GM12873 (cell line): ENCODE results near the gene TIMM13.

Source experiments
- TF ChIP-seq, protein P1 (sequence below): IDR thresholded peaks from 2 replicates; pipeline ENCODE4 v1.5.1; 2012; ENCODE audit warnings: low read depth, mild to moderate bottlenecking, moderate library complexity, low read length, control low read depth; ENCODE audit not compliant: insufficient read depth; ENCODE audit errors: missing control alignments

The TIMM13 gene

DNA sequence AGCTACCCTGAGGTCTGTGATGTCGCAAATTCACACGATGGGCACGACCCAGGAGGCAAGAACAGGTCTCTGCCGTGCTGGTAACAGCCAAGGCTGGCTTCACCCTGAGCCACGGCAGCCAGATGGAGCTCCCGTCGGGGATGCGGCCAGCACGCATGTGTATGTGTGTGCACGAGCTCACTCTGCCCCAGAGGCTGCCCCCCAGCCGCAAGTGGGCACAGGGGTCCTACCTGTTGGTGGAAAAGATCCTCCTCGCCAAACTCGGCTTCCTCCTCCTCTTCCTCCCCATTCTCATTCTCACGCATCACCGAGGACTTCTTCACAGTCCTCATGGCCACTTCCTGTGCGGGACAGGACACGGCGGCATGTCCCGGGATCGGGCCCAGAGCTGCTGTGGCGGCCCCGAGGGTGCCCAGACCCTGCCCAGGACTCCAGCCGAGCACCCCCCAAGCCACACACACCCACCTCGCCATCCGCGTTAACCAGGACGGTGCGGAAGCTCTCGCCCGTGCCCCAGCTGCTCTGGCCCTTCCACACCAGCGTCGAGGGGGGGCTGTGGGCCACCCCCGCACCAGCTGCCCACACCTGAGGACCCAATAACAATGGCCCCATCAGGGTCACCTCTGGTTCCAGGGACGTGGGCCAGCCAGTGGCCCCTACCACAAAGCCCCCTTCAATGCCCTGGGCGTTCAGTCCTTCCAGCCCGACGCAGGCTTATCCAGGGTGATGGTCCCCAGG is 4.1 kb upstream of the TIMM13 start:
- TF ChIP-seq, protein P1, sequence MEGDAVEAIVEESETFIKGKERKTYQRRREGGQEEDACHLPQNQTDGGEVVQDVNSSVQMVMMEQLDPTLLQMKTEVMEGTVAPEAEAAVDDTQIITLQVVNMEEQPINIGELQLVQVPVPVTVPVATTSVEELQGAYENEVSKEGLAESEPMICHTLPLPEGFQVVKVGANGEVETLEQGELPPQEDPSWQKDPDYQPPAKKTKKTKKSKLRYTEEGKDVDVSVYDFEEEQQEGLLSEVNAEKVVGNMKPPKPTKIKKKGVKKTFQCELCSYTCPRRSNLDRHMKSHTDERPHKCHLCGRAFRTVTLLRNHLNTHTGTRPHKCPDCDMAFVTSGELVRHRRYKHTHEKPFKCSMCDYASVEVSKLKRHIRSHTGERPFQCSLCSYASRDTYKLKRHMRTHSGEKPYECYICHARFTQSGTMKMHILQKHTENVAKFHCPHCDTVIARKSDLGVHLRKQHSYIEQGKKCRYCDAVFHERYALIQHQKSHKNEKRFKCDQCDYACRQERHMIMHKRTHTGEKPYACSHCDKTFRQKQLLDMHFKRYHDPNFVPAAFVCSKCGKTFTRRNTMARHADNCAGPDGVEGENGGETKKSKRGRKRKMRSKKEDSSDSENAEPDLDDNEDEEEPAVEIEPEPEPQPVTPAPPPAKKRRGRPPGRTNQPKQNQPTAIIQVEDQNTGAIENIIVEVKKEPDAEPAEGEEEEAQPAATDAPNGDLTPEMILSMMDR, result no peak

DNA sequence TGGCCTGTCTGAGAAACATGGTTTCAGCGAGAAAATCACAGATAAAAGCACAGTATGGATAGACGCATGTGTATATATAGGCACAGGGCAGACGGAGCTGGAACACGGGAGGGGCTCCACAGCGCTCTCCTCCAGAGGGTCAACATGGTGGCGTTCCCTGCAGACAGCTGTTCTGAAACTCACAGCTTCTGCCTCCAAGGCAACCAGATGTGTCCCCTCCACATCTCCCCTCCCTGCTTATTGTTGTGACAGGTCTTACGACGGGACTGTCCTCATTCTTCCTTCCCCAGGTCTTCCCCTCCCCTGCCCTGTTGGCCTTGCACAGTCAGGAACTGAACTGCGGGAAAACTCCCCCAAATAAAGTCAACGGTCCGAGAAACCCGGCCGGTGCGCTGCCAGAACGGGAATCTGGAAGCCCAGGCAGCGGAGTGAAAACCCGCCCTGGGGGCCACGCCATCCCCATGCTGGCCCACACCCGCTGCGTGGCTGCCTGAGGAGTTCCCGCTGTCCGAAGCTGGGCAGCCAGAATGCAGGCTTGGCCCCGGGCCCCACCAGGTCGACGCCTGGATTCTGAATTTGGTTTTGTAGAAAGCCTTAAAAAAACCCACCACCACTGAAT is 2.6 kb upstream of the TIMM13 start:
- TF ChIP-seq, protein P1, result no peak

DNA sequence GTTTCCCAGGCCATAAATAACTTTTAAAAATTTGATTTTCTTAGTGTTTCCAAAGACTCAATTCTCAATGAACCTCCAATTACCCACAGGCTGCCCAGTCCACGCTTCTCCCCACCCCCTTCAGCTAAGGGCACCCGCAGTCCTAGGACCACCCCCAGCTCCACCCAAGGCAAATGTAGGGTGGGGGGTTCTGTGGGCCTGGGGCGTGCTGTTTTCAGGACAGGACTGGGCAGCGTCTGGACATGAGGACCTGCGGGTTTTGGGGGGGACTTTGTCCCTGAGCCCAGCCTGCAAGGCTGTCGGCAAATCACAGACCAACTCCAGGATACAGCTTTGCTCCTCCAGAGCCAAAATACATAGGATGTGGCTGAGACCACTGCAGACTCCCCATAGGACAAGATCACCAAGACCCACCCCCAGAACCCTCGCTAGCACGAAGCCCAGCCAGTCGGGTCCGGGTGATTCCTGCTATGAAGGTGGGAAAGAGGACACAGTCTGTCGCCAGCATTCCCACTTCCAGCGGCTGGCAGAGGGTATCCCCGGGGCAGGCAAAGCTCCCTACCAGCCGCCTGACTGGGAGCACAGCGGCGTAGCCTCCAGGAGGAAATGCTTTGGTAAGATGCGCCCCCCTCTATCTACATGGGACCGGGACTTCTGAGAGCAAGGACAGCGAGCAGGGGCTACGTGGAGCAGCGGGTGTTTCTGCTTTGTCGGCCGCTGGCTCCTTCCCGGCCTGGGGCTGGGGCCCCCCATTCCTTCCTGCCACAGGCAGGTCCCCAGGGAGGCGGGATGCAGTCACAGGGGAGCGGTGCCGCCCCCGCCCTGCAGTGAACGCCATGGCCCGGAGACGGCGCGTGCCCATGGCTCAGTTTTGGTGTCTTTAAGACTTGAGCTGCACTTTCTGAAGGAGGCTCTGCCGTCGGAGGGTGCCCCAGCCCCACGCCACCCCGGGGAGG is 1.6 kb upstream of the TIMM13 start:
- TF ChIP-seq, protein P1, result no peak

DNA sequence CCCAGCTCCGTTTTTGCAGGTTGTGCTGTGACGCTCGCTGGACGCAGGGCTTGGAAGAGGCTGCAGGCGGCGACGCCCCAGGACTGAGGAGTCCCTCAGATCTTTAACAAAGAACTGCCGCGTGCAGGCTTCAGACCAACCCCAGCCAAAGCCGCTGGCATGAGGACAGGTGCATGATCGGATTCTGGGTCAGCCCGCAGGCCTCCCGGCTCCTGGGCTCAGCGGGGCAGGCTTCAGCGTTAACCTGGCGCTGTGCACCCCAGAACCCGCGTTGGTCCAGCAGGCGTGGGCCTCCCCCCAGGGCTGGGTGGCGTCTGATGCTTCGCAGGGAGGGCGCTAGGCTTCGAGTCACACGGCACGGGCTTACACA is 920 bp upstream of the TIMM13 start:
- TF ChIP-seq, protein P1, result no peak

DNA sequence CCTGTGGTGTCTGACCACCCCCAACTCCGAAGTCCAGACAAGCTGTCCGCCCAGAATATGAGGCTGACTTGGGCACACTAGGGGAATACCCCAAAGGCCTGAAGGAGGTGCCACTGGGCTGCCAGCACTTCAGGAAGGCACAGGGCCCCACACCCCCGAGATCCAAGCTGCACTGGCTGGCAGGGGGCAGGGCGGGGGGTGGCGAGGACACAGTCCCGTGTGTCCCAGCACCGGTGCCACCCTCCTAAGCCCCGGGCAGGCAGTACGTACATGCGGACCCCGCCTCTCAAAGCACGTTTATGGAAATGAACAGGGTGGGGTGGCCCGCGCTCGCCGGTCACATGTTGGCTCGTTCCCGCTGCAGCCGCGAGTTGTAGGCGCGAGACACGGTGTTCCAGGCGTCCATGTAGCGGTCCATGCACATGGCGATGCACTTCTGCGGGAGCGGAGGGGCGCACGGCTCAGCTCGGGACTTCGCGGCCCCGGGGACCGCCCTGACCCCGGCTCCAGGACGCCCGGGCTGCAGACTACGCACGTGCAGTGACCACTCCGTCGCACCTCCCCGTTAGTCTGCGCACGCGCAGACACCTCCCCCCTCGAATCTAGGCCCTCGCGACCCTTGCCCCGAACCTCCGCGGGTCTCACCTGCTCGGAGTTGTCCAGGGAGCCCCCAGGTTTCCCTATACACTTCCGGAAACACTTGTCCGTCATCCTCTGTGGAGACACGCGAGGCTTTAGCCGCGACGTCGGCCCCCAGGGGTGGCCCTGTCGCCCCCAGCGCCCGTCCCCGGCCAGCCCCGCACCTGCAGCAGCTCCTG is 566 bp downstream of the TIMM13 start:
- TF ChIP-seq, protein P1, result no peak

DNA sequence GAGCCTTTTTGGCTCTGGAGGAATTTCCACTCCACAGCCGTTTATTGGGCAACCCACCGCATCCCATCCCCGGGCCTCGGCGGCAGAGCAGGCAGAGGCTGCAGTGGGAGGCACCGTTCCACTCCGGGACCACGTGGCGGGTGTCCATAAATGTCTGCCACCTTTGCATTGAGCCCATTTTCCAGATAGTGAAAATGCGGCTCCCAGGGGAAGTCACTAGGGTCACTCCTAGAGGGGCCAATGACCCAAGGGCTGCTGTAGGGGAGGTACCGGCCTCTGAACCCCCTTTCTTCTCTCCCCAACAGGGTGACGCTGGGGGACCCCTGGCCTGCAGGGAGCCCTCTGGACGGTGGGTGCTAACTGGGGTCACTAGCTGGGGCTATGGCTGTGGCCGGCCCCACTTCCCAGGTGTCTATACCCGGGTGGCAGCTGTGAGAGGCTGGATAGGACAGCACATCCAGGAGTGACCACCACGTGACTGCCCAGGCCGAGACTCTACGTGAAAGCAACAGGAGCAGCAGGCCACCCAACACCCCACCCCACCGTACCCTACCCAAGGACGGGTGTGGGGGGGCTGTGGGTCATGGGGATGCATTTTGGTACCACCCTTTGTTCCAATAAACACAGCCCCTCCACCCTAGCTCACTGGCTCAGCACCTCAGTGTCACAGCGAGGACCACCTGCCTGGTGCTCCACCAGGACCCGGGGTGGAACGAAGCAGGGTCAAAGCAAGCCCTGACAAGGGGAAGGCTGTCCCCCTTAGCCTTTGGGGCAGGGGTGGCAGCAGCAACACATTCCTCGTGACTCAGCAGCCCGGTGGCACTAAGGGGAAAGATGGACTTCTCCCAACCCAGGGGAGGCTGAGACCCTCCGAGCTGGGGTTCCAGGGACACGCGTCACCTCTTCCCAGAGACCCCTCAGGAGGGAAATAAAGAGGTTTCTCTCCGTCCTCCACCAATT is 1.5 kb downstream of the TIMM13 start:
- TF ChIP-seq, protein P1, result no peak
